HG02885 (cell line): Measurements from ENCODE around the gene PAM16.

ENCODE experiments used
- ATAC-seq: cut with Tn5 transposase; IDR thresholded peaks from one replicate; pipeline ENCODE4 v1.9.1; 2021; ENCODE audit warnings: mild to moderate bottlenecking; ENCODE audit not compliant: unreplicated experiment, poor library complexity

PAM16 gene

GRCh38 chr16:4307215-4308037 lies 43.7 kb downstream of the PAM16 start:
- ATAC-seq = peak; percentile 89

GRCh38 chr16:4306470-4307214 lies 44.5 kb downstream of the PAM16 start:
- ATAC-seq = no peak

GRCh38 chr16:4303973-4304372 lies 47.1 kb downstream of the PAM16 start:
- ATAC-seq = no peak

- ATAC-seq = no peak
Observed at GRCh38 chr16:4301968-4302367, 49.2 kb downstream of the PAM16 start.

GRCh38 chr16:4301177-4301576 lies 49.9 kb downstream of the PAM16 start:
- ATAC-seq = no peak

- ATAC-seq = no peak
Observed at GRCh38 chr16:4298761-4299522, 52.2 kb downstream of the PAM16 start.

GRCh38 chr16:4297480-4297879 lies 53.6 kb downstream of the PAM16 start:
- no peak for ATAC-seq

GRCh38 chr16:4295581-4295980 lies 55.5 kb downstream of the PAM16 start:
- no peak for ATAC-seq

- no peak for ATAC-seq
Observed at GRCh38 chr16:4293822-4294457, 57.2 kb downstream of the PAM16 start.

GRCh38 chr16:4293181-4293716 lies 57.9 kb downstream of the PAM16 start:
- no peak for ATAC-seq

GRCh38 chr16:4291699-4292098 lies 59.4 kb downstream of the PAM16 start:
- no peak for ATAC-seq
